ENCODE results near the gene FKBP2. TPM values are rescaled to one million over a fixed set of nuclear protein-coding genes. Genes with fewer than 3 reads are reported as not detected.
"Not testable (repeated sequence)": the region's sequence is repeated elsewhere in the genome, so short reads cannot be mapped to it uniquely, and the experiment has no call there.

FKBP2 gene
- total RNA-seq, 1 donor from 2014 or later, result 5.3 TPM

DNA sequence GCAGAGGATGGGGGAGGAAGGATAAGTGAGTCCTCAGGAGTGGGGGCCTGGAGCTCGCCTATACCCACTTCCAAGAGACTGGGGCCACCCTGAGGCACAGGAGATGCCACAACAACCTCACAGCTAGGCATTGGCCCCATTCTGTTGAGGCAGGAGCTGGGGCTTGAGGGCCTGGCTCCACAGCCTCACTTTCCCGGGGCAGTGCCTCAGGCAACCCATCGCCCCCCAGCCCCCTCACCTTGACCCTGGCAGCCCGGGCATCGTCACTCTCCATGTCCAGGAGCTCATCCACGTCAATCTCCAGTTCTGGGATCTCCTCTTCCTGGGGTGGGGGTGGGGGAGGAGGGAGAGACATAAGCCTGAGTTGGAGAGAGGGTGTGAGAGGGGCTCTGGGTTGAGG, 4.1 kb downstream of the FKBP2 start:
- no peak overlapping the region for H3K9ac ChIP-seq
- no peaks in the 10 kb centered on the region for H3K9me3 ChIP-seq (ENCODE audit: low read depth)
- peaks cover 27% of the 10 kb centered on the region for H3K4me1 ChIP-seq
- H3K4me3 ChIP-seq, result peak overlapping the region; percentile 65
- no peaks in the 10 kb centered on the region for H3K36me3 ChIP-seq
- H3K27ac Mint-ChIP-seq, result no peak overlapping the region
- H3K9me3 Mint-ChIP-seq, result no peaks in the 10 kb centered on the region
- TF ChIP-seq EZH2 (IDR thresholded peaks at IDR 0.05) (no peak), CTCF (IDR thresholded peaks at IDR 0.05) (no peak)
- H4K20me1 ChIP-seq (ENCODE audit: low read depth), result peaks cover 22% of the 10 kb centered on the region
- no peak overlapping the region for H2AFZ ChIP-seq (replicated peaks)
- H3K27me3 Mint-ChIP-seq (ENCODE audit: insufficient read depth, low read depth), result peaks cover 9% of the 10 kb centered on the region
- peaks cover 2% of the 10 kb centered on the region for H3K36me3 Mint-ChIP-seq
- H3K79me2 ChIP-seq (ENCODE audit: low read depth), result peaks cover 25% of the 10 kb centered on the region
- peaks cover 6% of the 10 kb centered on the region for H3K27me3 ChIP-seq
- DNase-seq (ENCODE audit: low spot score), result no peak
- H3K4me2 ChIP-seq, result peak overlapping the region; percentile 82
- H3F3A ChIP-seq (ENCODE audit: low read depth), result peaks cover 46% of the 10 kb centered on the region
- no peak overlapping the region for H3K27ac ChIP-seq
- H3K4me1 Mint-ChIP-seq, result peaks cover 44% of the 10 kb centered on the region
- H3K4me3 Mint-ChIP-seq, result peak overlapping the region; percentile 89

DNA sequence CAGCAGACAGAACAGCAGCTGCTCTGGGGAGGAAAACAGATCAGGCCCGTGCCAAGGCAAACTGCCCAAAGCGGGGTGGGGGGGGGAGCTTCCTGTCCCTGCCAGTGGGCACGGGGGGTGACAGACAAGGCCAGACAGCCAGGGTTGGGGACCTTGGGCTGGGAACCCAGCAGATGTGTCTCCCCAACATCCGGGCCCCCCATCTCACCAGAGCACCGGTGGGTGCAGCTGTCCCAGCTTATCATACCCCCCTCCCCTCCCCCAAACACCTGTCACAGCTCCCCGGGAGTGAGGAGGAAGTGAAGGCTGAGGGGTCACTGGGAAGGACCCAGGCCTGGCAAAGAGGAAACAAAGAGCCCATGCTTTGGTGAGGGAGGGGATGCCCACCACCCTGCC, 4.5 kb downstream of the FKBP2 start:
- Histone ChIP-seq H3K4me2 (peak overlapping the region; percentile 82), H3K4me3 (peak overlapping the region; percentile 65), H3K4me1 (peaks cover 29% of the 10 kb centered on the region), H3K36me3 (no peaks in the 10 kb centered on the region), H3K27ac (no peak overlapping the region), H3K9ac (no peak overlapping the region), H3F3A (ENCODE audit: low read depth) (peaks cover 46% of the 10 kb centered on the region), H2AFZ (replicated peaks) (no peak overlapping the region), H4K20me1 (ENCODE audit: low read depth) (peaks cover 22% of the 10 kb centered on the region), H3K79me2 (ENCODE audit: low read depth) (peaks cover 25% of the 10 kb centered on the region), H3K27me3 (peaks cover 6% of the 10 kb centered on the region), H3K9me3 (ENCODE audit: low read depth) (no peaks in the 10 kb centered on the region)
- Mint-ChIP-seq H3K9me3 (no peaks in the 10 kb centered on the region), H3K36me3 (peaks cover 2% of the 10 kb centered on the region), H3K27me3 (ENCODE audit: insufficient read depth, low read depth) (peaks cover 9% of the 10 kb centered on the region), H3K4me3 (peak overlapping the region; percentile 89), H3K4me1 (peaks cover 43% of the 10 kb centered on the region), H3K27ac (no peak overlapping the region)
- TF ChIP-seq CTCF (IDR thresholded peaks at IDR 0.05), result no peak
- no peak for TF ChIP-seq EZH2 (IDR thresholded peaks at IDR 0.05)
- TF ChIP-seq EZH2phosphoT487 (IDR thresholded peaks at IDR 0.05), result no peak
- DNase-seq (ENCODE audit: low spot score), result no peak

DNA sequence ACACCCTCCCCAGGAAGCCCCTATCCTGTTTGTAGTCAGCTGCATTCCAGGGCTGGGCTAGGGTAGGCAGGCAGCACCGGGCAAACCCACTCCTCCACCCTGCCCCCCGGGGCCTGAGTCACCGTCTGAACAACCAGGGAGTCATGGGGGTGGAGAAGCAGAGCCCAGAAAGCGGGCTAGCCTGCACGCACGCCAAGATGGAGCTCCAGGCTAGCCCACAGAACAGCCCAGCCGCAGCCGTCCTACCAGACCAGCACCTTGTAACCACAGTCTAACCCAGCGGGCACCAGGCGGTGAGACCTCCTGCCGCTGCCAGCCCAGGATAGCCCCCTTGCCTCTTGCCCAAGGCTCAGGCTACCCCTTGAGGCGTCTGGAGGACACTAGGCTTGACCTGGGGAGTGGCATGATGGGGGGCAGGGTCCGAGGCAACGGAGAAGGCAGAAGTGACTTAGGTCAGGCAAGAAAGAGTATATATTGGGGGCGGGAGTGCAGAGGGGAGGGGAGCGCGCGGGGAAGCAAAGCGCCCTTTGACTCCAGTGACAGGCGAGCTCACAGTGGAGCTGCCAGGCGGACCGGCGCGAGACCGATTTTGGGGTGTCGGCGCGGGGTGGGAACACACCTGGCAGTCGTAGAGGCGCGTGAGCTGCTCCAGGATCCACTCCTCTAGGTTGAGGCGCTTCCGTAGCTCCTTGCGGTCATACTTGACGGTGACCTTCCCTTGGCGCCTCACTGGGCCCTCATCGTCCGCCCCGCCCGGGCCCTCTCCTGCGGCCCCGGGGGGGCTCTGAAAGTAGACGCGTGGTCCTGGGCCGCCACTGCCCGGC, 5.1 kb downstream of the FKBP2 start:
- Histone ChIP-seq H3K4me3 (peak overlapping the region; percentile 65), H2AFZ (replicated peaks) (no peak overlapping the region), H3K27me3 (peaks cover 6% of the 10 kb centered on the region), H3K79me2 (ENCODE audit: low read depth) (peaks cover 25% of the 10 kb centered on the region), H3K27ac (no peak overlapping the region), H4K20me1 (ENCODE audit: low read depth) (peaks cover 22% of the 10 kb centered on the region), H3K4me1 (peaks cover 33% of the 10 kb centered on the region), H3F3A (ENCODE audit: low read depth) (peaks cover 49% of the 10 kb centered on the region), H3K9me3 (ENCODE audit: low read depth) (no peaks in the 10 kb centered on the region), H3K36me3 (no peaks in the 10 kb centered on the region), H3K9ac (no peak overlapping the region), H3K4me2 (peak overlapping the region; percentile 82)
- H3K36me3 Mint-ChIP-seq, result peaks cover 2% of the 10 kb centered on the region
- peaks cover 9% of the 10 kb centered on the region for H3K27me3 Mint-ChIP-seq (ENCODE audit: insufficient read depth, low read depth)
- peak; percentile 44 for DNase-seq (ENCODE audit: low spot score)
- TF ChIP-seq EZH2phosphoT487 (IDR thresholded peaks at IDR 0.05) (no peak), EZH2 (IDR thresholded peaks at IDR 0.05) (no peak), CTCF (IDR thresholded peaks at IDR 0.05) (no peak)
- peaks cover 45% of the 10 kb centered on the region for H3K4me1 Mint-ChIP-seq
- no peaks in the 10 kb centered on the region for H3K9me3 Mint-ChIP-seq
- peak overlapping the region; percentile 89 for H3K4me3 Mint-ChIP-seq
- peak overlapping the region; percentile 46 for H3K27ac Mint-ChIP-seq

- H3K36me3 Mint-ChIP-seq; H3K9me3 Mint-ChIP-seq; H3K27ac ChIP-seq; H2AFZ ChIP-seq (replicated peaks); H3K36me3 ChIP-seq; H3K27me3 Mint-ChIP-seq (ENCODE audit: insufficient read depth, low read depth); H3K27ac Mint-ChIP-seq; H3K27me3 ChIP-seq; H3K9ac ChIP-seq; H3K9me3 ChIP-seq (ENCODE audit: low read depth); DNase-seq (ENCODE audit: low spot score): not testable (repeated sequence)
- H3K79me2 ChIP-seq (ENCODE audit: low read depth), result peaks cover 26% of the 10 kb centered on the region
- peak overlapping the region; percentile 65 for H3K4me3 ChIP-seq
- peaks cover 50% of the 10 kb centered on the region for H3F3A ChIP-seq (ENCODE audit: low read depth)
- peaks cover 45% of the 10 kb centered on the region for H3K4me1 Mint-ChIP-seq
- H3K4me3 Mint-ChIP-seq, result peak overlapping the region; percentile 94
- H4K20me1 ChIP-seq (ENCODE audit: low read depth), result peaks cover 22% of the 10 kb centered on the region
- peak overlapping the region; percentile 82 for H3K4me2 ChIP-seq
- peaks cover 34% of the 10 kb centered on the region for H3K4me1 ChIP-seq
Measured at GRCh38 chr11:64246621-64246870, 5.7 kb downstream of the FKBP2 start.
